Adipocyte (in vitro differentiated cells): ENCODE measurements around the gene NASP.
A peak's percentile ranks its signal among the peaks of the same experiment; 100 is the strongest.

Source experiments
- DNase-seq: peaks from one replicate; pipeline ENCODE4 v3.0.0-alpha.2; 2015; ENCODE audit warnings: low read depth
- H3K27me3 ChIP-seq: replicated peaks from 2 replicates; pipeline ENCODE4 v1.7.0; 2013; ENCODE audit warnings: mild to moderate bottlenecking, low read length, moderate library complexity; ENCODE audit not compliant: control insufficient read depth, insufficient read depth
- H3K36me3 ChIP-seq: 2 replicates; pipeline ENCODE4 v1.7.0; 2013; ENCODE audit warnings: low read length, mild to moderate bottlenecking, moderate library complexity; ENCODE audit not compliant: control insufficient read depth, insufficient read depth, severe bottlenecking
- H3K4me1 ChIP-seq: 2 replicates; pipeline ENCODE4 v1.7.0; 2013; ENCODE audit warnings: mild to moderate bottlenecking, low read length, moderate library complexity; ENCODE audit not compliant: control insufficient read depth, insufficient read depth
- H3K4me3 ChIP-seq: 2 replicates; pipeline ENCODE4 v1.7.0; 2013; ENCODE audit warnings: mild to moderate bottlenecking, low read length, moderate library complexity
- H3K9ac ChIP-seq: 2 replicates; pipeline ENCODE4 v1.7.0; 2013; ENCODE audit warnings: mild to moderate bottlenecking, low read length, moderate library complexity
- H3K9me3 ChIP-seq: 2 replicates; pipeline ENCODE4 v1.7.0; 2013; ENCODE audit warnings: mild to moderate bottlenecking, low read length, moderate library complexity; ENCODE audit not compliant: control insufficient read depth

Gene NASP

GRCh38 chr1:45654540-45655280, 70.9 kb downstream of the NASP start:
- Histone ChIP-seq H3K9me3 (no peaks in the 10 kb centered on the region), H3K4me1 (peaks cover 9% of the 10 kb centered on the region), H3K9ac (no peak overlapping the region), H3K4me3 (no peak overlapping the region), H3K36me3 (peaks cover 92% of the 10 kb centered on the region), H3K27me3 (no peaks in the 10 kb centered on the region)
- DNase-seq, result peak; percentile 91

- Histone ChIP-seq H3K36me3 (peaks cover 91% of the 10 kb centered on the region), H3K27me3 (no peaks in the 10 kb centered on the region), H3K9me3 (no peaks in the 10 kb centered on the region), H3K4me1 (peaks cover 9% of the 10 kb centered on the region), H3K9ac (no peak overlapping the region), H3K4me3 (no peak overlapping the region)
- DNase-seq, result no peak
Observed at GRCh38 chr1:45656573-45657226, 72.9 kb downstream of the NASP start.

- Histone ChIP-seq H3K9me3 (no peaks in the 10 kb centered on the region), H3K9ac (no peak overlapping the region), H3K36me3 (peaks cover 77% of the 10 kb centered on the region), H3K27me3 (no peaks in the 10 kb centered on the region), H3K4me3 (no peak overlapping the region), H3K4me1 (peaks cover 9% of the 10 kb centered on the region)
- DNase-seq, result no peak
Observed at GRCh38 chr1:45658171-45658570, 74.3 kb downstream of the NASP start.

GRCh38 chr1:45659222-45659621, 75.4 kb downstream of the NASP start:
- no peak for DNase-seq
- Histone ChIP-seq H3K36me3 (peaks cover 67% of the 10 kb centered on the region), H3K9me3 (no peaks in the 10 kb centered on the region), H3K4me3 (no peak overlapping the region), H3K9ac (no peak overlapping the region), H3K4me1 (peaks cover 9% of the 10 kb centered on the region), H3K27me3 (no peaks in the 10 kb centered on the region)

GRCh38 chr1:45660336-45660735, 76.5 kb downstream of the NASP start:
- H3K4me3 ChIP-seq, result no peak overlapping the region
- peaks cover 56% of the 10 kb centered on the region for H3K36me3 ChIP-seq
- H3K9ac ChIP-seq, result no peak overlapping the region
- H3K4me1 ChIP-seq, result no peaks in the 10 kb centered on the region
- H3K27me3 ChIP-seq, result no peaks in the 10 kb centered on the region
- H3K9me3 ChIP-seq, result no peaks in the 10 kb centered on the region
- DNase-seq, result no peak

- Histone ChIP-seq H3K9me3 (no peaks in the 10 kb centered on the region), H3K9ac (no peak overlapping the region), H3K27me3 (no peaks in the 10 kb centered on the region), H3K4me3 (no peak overlapping the region), H3K4me1 (peaks cover 24% of the 10 kb centered on the region), H3K36me3 (no peaks in the 10 kb centered on the region)
- no peak for DNase-seq
Observed at GRCh38 chr1:45666836-45667235, 83.0 kb downstream of the NASP start.

GRCh38 chr1:45667321-45668111, 83.7 kb downstream of the NASP start:
- H3K36me3 ChIP-seq, result no peaks in the 10 kb centered on the region
- peaks cover 24% of the 10 kb centered on the region for H3K4me1 ChIP-seq
- no peaks in the 10 kb centered on the region for H3K27me3 ChIP-seq
- no peak overlapping the region for H3K9ac ChIP-seq
- H3K9me3 ChIP-seq, result no peaks in the 10 kb centered on the region
- H3K4me3 ChIP-seq, result no peak overlapping the region
- no peak for DNase-seq
